H1 (cell line): ENCODE measurements around the gene FOXF1.

Experiments used
- BRCA1 ChIP-seq: IDR thresholded peaks from 2 replicates; pipeline ENCODE4 v1.6.1; 2012; ENCODE audit warnings: low read depth, low read length, improper control_type of control experiment
- CTCF ChIP-seq, 3 experiments: IDR thresholded peaks; 1 replicate in 2 of 3; 2 replicates in 1 of 3; pipeline versions ENCODE4 v1.5.1 to v1.6.1; 2011; ENCODE audit warnings: low read length in 3 of 3, mild to moderate bottlenecking in 3 of 3, inconsistent platforms in 2 of 3, low read depth in 1 of 3, moderate library complexity in 1 of 3; ENCODE audit not compliant: insufficient read depth in 1 of 3; ENCODE audit errors: control extremely low read depth in 1 of 3
- EGR1 ChIP-seq: IDR thresholded peaks from 2 replicates; pipeline ENCODE4 v1.6.1; 2011; ENCODE audit warnings: low read depth, low read length, borderline replicate concordance
- EP300 ChIP-seq, 2 experiments: IDR thresholded peaks; 1 replicate in 1 of 2; 2 replicates in 1 of 2; pipeline ENCODE4 v1.6.1; 2011 to 2012; ENCODE audit warnings: low read depth in 2 of 2, low read length in 2 of 2, mild to moderate bottlenecking in 2 of 2, borderline replicate concordance in 1 of 2, inconsistent platforms in 1 of 2, moderate library complexity in 1 of 2
- SIN3A ChIP-seq, 2 experiments: IDR thresholded peaks in 1 of 2; conservative IDR thresholded peaks in 1 of 2; 2 replicates each; pipeline ENCODE4 v1.6.1; 2011 to 2012; ENCODE audit warnings: low read length in 2 of 2, improper control_type of control experiment in 1 of 2, low read depth in 1 of 2, mild to moderate bottlenecking in 1 of 2
- TCF12 ChIP-seq: IDR thresholded peaks from 2 replicates; pipeline ENCODE4 v1.6.1; 2011; ENCODE audit warnings: low read depth, mild to moderate bottlenecking, low read length

- TF ChIP-seq TCF12 (no peak), EGR1 (no peak), CTCF (IDR thresholded peaks at IDR 0.05; ENCODE audit: control extremely low read depth in 1 of 3, insufficient read depth in 1 of 3, low read depth in 1 of 3, low read length in 3 of 3) (no peak), SIN3A (conservative IDR thresholded peaks at IDR 0.05 in 1 of 2, IDR thresholded peaks at IDR 0.05 in 1 of 2; ENCODE audit: low read depth in 1 of 2, low read length in 2 of 2) (no peak), EP300 (IDR thresholded peaks at IDR 0.05; ENCODE audit: borderline replicate concordance in 1 of 2, low read depth in 2 of 2, low read length in 2 of 2) (no peak), BRCA1 (no peak)
Measured at GRCh38 chr16:86533076-86533475, 22.7 kb downstream of the FOXF1 start.
